IMR-90 (cell line): ENCODE results near the gene HERC4.
"Not testable (repeated sequence)": the region's sequence is repeated elsewhere in the genome, so short reads cannot be mapped to it uniquely, and the experiment has no call there.

Source experiments
- BHLHE40 ChIP-seq: fragments of 150-350 bp; IDR thresholded peaks from 2 replicates; pipeline ENCODE4 v1.6.1; 2016; ENCODE audit warnings: mild to moderate bottlenecking, low read depth, low read length
- CEBPB ChIP-seq: IDR thresholded peaks from 2 replicates; pipeline ENCODE4 v1.6.1; 2012; ENCODE audit warnings: low read depth, low read length, improper control_type of control experiment
- CHD1 ChIP-seq: IDR thresholded peaks from 2 replicates; pipeline ENCODE4 v1.6.1; 2012; ENCODE audit warnings: low read depth, low read length, improper control_type of control experiment
- FOS ChIP-seq: fragments of 150-350 bp; IDR thresholded peaks from 2 replicates; pipeline ENCODE4 v1.6.1; 2016; ENCODE audit warnings: low read depth, low read length
- MAFK ChIP-seq: IDR thresholded peaks from 2 replicates; pipeline ENCODE4 v1.6.1; 2012; ENCODE audit warnings: low read depth, low read length, improper control_type of control experiment
- MAZ ChIP-seq: IDR thresholded peaks from 2 replicates; pipeline ENCODE4 v1.6.1; 2012; ENCODE audit warnings: low read depth, mild to moderate bottlenecking, low read length, improper control_type of control experiment, moderate library complexity, borderline replicate concordance
- MXI1 ChIP-seq: IDR thresholded peaks from 2 replicates; pipeline ENCODE4 v1.6.1; 2012; ENCODE audit warnings: low read depth, mild to moderate bottlenecking, low read length, moderate library complexity, borderline replicate concordance
- POLR2A ChIP-seq: IDR thresholded peaks from 2 replicates; pipeline ENCODE4 v1.6.1; 2012; ENCODE audit warnings: mild to moderate bottlenecking, low read depth, low read length
- RAD21 ChIP-seq: IDR thresholded peaks from 2 replicates; pipeline ENCODE4 v1.6.1; 2012; ENCODE audit warnings: low read length, improper control_type of control experiment
- RFX5 ChIP-seq: IDR thresholded peaks from 2 replicates; pipeline ENCODE4 v1.8.0; 2012; ENCODE audit warnings: low read depth, mild to moderate bottlenecking, low read length, moderate library complexity
- SMC3 ChIP-seq: fragments of 150-350 bp; IDR thresholded peaks from 2 replicates; pipeline ENCODE4 v1.6.1; 2016; ENCODE audit warnings: low read depth, mild to moderate bottlenecking, antibody characterized with exemption, low read length, moderate library complexity
- TF ChIP-seq, protein P1 (sequence below): conservative IDR thresholded peaks from 2 replicates; pipeline ENCODE4 v1.5.1; 2012; ENCODE audit warnings: mild to moderate bottlenecking, low read depth, low read length, improper control_type of control experiment
- TF ChIP-seq, protein P2 (sequence below): fragments of 150-350 bp; IDR thresholded peaks from 2 replicates; pipeline ENCODE4 v1.6.1; 2017; ENCODE audit warnings: mild to moderate bottlenecking, antibody characterized with exemption, low read length, low read depth
- TF ChIP-seq, protein P3 (sequence below): fragments of 150-350 bp; IDR thresholded peaks from 2 replicates; pipeline ENCODE4 v1.6.1; 2016; ENCODE audit warnings: low read depth, mild to moderate bottlenecking, low read length, moderate library complexity, borderline replicate concordance

DNA sequence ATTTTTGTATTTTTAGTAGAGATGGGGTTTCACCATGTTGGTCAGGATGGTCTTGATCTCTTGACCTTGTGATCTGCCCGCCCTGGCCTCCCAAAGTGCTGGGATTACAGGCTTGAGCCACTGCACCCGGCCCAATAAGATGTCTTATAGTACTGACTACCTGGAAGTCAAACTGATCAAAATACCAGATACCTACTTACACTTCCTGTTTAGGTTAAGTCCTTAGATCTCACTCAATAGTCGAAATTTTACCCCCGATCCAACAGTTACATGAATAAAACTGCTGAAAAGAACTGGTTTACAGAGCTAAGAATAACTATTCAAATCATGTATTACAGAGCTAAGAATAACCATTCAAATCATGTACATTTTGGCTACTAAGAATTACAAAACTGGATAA is 58.6 kb downstream of the HERC4 start:
- TF ChIP-seq SMC3, RAD21, POLR2A, FOS, BHLHE40, CEBPB, MAZ, MAFK, CHD1, RFX5, MXI1: not testable (repeated sequence)
- TF ChIP-seq, protein P1, sequence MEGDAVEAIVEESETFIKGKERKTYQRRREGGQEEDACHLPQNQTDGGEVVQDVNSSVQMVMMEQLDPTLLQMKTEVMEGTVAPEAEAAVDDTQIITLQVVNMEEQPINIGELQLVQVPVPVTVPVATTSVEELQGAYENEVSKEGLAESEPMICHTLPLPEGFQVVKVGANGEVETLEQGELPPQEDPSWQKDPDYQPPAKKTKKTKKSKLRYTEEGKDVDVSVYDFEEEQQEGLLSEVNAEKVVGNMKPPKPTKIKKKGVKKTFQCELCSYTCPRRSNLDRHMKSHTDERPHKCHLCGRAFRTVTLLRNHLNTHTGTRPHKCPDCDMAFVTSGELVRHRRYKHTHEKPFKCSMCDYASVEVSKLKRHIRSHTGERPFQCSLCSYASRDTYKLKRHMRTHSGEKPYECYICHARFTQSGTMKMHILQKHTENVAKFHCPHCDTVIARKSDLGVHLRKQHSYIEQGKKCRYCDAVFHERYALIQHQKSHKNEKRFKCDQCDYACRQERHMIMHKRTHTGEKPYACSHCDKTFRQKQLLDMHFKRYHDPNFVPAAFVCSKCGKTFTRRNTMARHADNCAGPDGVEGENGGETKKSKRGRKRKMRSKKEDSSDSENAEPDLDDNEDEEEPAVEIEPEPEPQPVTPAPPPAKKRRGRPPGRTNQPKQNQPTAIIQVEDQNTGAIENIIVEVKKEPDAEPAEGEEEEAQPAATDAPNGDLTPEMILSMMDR, result not testable (repeated sequence)
- TF ChIP-seq, protein P2, sequence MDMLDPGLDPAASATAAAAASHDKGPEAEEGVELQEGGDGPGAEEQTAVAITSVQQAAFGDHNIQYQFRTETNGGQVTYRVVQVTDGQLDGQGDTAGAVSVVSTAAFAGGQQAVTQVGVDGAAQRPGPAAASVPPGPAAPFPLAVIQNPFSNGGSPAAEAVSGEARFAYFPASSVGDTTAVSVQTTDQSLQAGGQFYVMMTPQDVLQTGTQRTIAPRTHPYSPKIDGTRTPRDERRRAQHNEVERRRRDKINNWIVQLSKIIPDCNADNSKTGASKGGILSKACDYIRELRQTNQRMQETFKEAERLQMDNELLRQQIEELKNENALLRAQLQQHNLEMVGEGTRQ, result not testable (repeated sequence)
- TF ChIP-seq, protein P3, sequence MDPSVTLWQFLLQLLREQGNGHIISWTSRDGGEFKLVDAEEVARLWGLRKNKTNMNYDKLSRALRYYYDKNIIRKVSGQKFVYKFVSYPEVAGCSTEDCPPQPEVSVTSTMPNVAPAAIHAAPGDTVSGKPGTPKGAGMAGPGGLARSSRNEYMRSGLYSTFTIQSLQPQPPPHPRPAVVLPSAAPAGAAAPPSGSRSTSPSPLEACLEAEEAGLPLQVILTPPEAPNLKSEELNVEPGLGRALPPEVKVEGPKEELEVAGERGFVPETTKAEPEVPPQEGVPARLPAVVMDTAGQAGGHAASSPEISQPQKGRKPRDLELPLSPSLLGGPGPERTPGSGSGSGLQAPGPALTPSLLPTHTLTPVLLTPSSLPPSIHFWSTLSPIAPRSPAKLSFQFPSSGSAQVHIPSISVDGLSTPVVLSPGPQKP, result not testable (repeated sequence)
